GM12891 (cell line): Measurements from ENCODE around the gene GPR108.

ENCODE experiments used
- DNase-seq: peaks from one replicate; pipeline ENCODE4 v3.0.0; 2011; ENCODE audit warnings: low spot score; ENCODE audit not compliant: insufficient read length
- FAIRE-seq: peaks from 2 replicates; lab custom pipeline; 2011; peaks lifted over from hg19 to GRCh38; lab: Jason Lieb, UNC
- PAX5 ChIP-seq: IDR thresholded peaks from 2 replicates; pipeline ENCODE4 v1.6.1; 2011; ENCODE audit warnings: low read length, moderate library complexity, mild to moderate bottlenecking; ENCODE audit not compliant: insufficient read depth, severe bottlenecking
- POLR2A ChIP-seq: IDR thresholded peaks from 2 replicates; pipeline ENCODE4 v1.6.1; 2011; ENCODE audit warnings: low read depth, low read length, control low read depth
- POLR2AphosphoS5 ChIP-seq: IDR thresholded peaks from 2 replicates; pipeline ENCODE4 v1.6.1; 2011; ENCODE audit warnings: low read depth, low read length, control low read depth
- POU2F2 ChIP-seq: IDR thresholded peaks from 2 replicates; pipeline ENCODE4 v1.6.1; 2011; ENCODE audit warnings: low read depth, mild to moderate bottlenecking, control low read depth, low read length, moderate library complexity
- SPI1 ChIP-seq: IDR thresholded peaks from 2 replicates; pipeline ENCODE4 v1.6.1; 2011; ENCODE audit warnings: low read depth, low read length, control low read depth
- TAF1 ChIP-seq: IDR thresholded peaks from 2 replicates; pipeline ENCODE4 v1.6.1; 2011; ENCODE audit warnings: low read depth, low read length, control low read depth

Gene GPR108

GRCh38 chr19:6721138-6721474, 16.3 kb downstream of the GPR108 start:
- no peak for TF ChIP-seq POLR2A
- no peak for TF ChIP-seq POU2F2
- TF ChIP-seq PAX5, result no peak
- TF ChIP-seq TAF1, result no peak
- TF ChIP-seq POLR2AphosphoS5, result no peak
- no peak for TF ChIP-seq SPI1
- no peak for FAIRE-seq
- DNase-seq, result no peak

- no peak for DNase-seq
- no peak for TF ChIP-seq POLR2A
- TF ChIP-seq POLR2AphosphoS5, result no peak
- no peak for TF ChIP-seq POU2F2
- TF ChIP-seq PAX5, result no peak
- no peak for TF ChIP-seq TAF1
- no peak for TF ChIP-seq SPI1
- FAIRE-seq, result no peak
Observed at GRCh38 chr19:6720369-6721137, 16.8 kb downstream of the GPR108 start, which contains the start of gene C3. Gene C3 (minus strand): TSS chr19:6720650. CDS start chr19:6720589, 61 bp downstream.

GRCh38 chr19:6719992-6720368, 17.4 kb downstream of the GPR108 start:
- no peak for TF ChIP-seq POLR2A
- no peak for TF ChIP-seq PAX5
- no peak for TF ChIP-seq TAF1
- no peak for TF ChIP-seq SPI1
- no peak for TF ChIP-seq POLR2AphosphoS5
- TF ChIP-seq POU2F2, result no peak
- FAIRE-seq (no peak), DNase-seq (no peak)

DNA sequence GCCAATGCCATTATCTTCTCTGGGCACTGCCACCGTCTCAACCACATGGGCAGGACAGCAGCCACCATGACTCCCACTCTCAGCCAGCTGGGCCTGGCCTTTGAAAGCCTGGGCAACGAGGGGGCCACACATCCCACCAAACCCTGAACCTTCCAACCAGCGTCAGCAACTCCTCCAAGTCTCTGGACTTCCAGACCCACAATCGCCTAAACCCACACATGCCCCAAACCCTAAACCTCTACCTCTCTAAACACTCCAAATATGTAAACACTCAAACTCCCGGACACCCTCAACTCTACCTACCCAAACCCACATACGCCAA, 17.9 kb downstream of the GPR108 start:
- DNase-seq (no peak), FAIRE-seq (no peak)
- no peak for TF ChIP-seq POU2F2
- no peak for TF ChIP-seq POLR2AphosphoS5
- no peak for TF ChIP-seq TAF1

- TF ChIP-seq POLR2AphosphoS5, result no peak
- TF ChIP-seq POU2F2, result 0 out of 2 replicates have a peak, but pooled peaks have one; percentile 22
- TF ChIP-seq POLR2A, result no peak
- no peak for TF ChIP-seq TAF1
- no peak for TF ChIP-seq PAX5
- no peak for DNase-seq
- FAIRE-seq, result no peak
Observed at GRCh38 chr19:6718741-6719539, 18.4 kb downstream of the GPR108 start.

- TF ChIP-seq POLR2AphosphoS5 (no peak), PAX5 (no peak), TAF1 (no peak), SPI1 (no peak), POU2F2 (no peak), POLR2A (no peak)
- no peak for FAIRE-seq
- DNase-seq, result no peak
Observed at GRCh38 chr19:6718111-6718740, 19.2 kb downstream of the GPR108 start.

- DNase-seq, result no peak
- TF ChIP-seq PAX5 (no peak), POU2F2 (no peak), POLR2A (no peak), TAF1 (no peak), SPI1 (no peak), POLR2AphosphoS5 (no peak)
- peak; percentile 98 for FAIRE-seq
Observed at GRCh38 chr19:6717441-6717971, 19.9 kb downstream of the GPR108 start.

- FAIRE-seq (no peak), DNase-seq (no peak)
- TF ChIP-seq POLR2AphosphoS5 (no peak), POLR2A (no peak), POU2F2 (no peak), SPI1 (no peak), TAF1 (no peak), PAX5 (no peak)
Observed at GRCh38 chr19:6717036-6717435, 20.3 kb downstream of the GPR108 start.

- TF ChIP-seq POU2F2 (no peak), POLR2AphosphoS5 (no peak), SPI1 (no peak), PAX5 (no peak), POLR2A (no peak), TAF1 (no peak)
- no peak for DNase-seq
- FAIRE-seq, result no peak
Observed at GRCh38 chr19:6716610-6716970, 20.8 kb downstream of the GPR108 start.
